ENCODE measurements around the gene JAZF1. TPM values are rescaled to one million over a fixed set of nuclear protein-coding genes. Genes with fewer than 3 reads are reported as not detected.

Gene JAZF1
- total and polyA plus RNA-seq, 2 of the 4 experiments (the other 2 are of a cell fraction): 8.4 to 10.5 TPM

- no peak overlapping the region for H3K18ac ChIP-seq (ENCODE audit: low read depth, low read length)
- BruUV-seq (replicated peaks): no TSS peak
- H3K9me1 ChIP-seq (ENCODE audit: insufficient read depth, low read length): no peaks in the 10 kb centered on the region
- dilution Hi-C loops (cut with HindIII; ENCODE audit: low sequenced_read_pairs, unreplicated experiment) (no loop called here), intact Hi-C loops (cut with micrococcal nuclease) (no loop called here), in situ Hi-C loops (cut with MboI; ENCODE audit: low sequenced_read_pairs) (no loop called here)
- no peak overlapping the region for H3K27ac ChIP-seq (ENCODE audit: insufficient read depth, low read length)
- H4K20me1 ChIP-seq (ENCODE audit: insufficient read depth, low read length): no peaks in the 10 kb centered on the region
- ATAC-seq (ENCODE audit: low read depth) (no peak), DNase-seq (no peak)
- H3K4ac ChIP-seq (ENCODE audit: low read depth, low read length): no peak overlapping the region
- H3K4me2 ChIP-seq (ENCODE audit: low read depth, low read length): no peak overlapping the region
- no peak overlapping the region for H2AK5ac ChIP-seq (ENCODE audit: low read depth, low read length)
- H3K9ac ChIP-seq (ENCODE audit: low read depth, low read length): no peak overlapping the region
- no peak overlapping the region for H2BK120ac ChIP-seq (ENCODE audit: low read depth, low read length)
- no peak overlapping the region for H4K91ac ChIP-seq (ENCODE audit: insufficient read depth, low read depth, low read length)
- no peaks in the 10 kb centered on the region for H3K36me3 ChIP-seq (ENCODE audit: control insufficient read depth, insufficient read depth, low read length)
- TF ChIP-seq USF2 (IDR thresholded peaks at IDR 0.05; ENCODE audit: low read depth, low read length): no peak
- no peak for TF ChIP-seq CEBPB (IDR thresholded peaks at IDR 0.05; ENCODE audit: low read depth, low read length)
- TF ChIP-seq RAD21 (IDR thresholded peaks at IDR 0.05; ENCODE audit: low read length): no peak
- no peak for TF ChIP-seq POLR2A (IDR thresholded peaks at IDR 0.05; ENCODE audit: low read depth, low read length)
- TF ChIP-seq MAFK (IDR thresholded peaks at IDR 0.05; ENCODE audit: low read depth, low read length): no peak
- no peak for TF ChIP-seq BHLHE40 (IDR thresholded peaks at IDR 0.05; ENCODE audit: low read depth, low read length)
- TF ChIP-seq RCOR1 (IDR thresholded peaks at IDR 0.05; ENCODE audit: insufficient replicate concordance, low read length): no peak
- no peak for TF ChIP-seq MAZ (IDR thresholded peaks at IDR 0.05; ENCODE audit: borderline replicate concordance, low read depth, low read length)
- POLR2A ChIA-PET (ENCODE audit: unreplicated experiment): no interaction called here
- no peak overlapping the region for H3K56ac ChIP-seq (ENCODE audit: extremely low read depth, insufficient read depth, low read length)
- no peaks in the 10 kb centered on the region for H3K9me3 ChIP-seq (ENCODE audit: control insufficient read depth, insufficient read depth, low read length)
- H3K27me3 ChIP-seq (ENCODE audit: control insufficient read depth, insufficient read depth, low read length): no peaks in the 10 kb centered on the region; the same call in 1 of the 2 replicates
- no peaks in the 10 kb centered on the region for H3K4me1 ChIP-seq (ENCODE audit: control insufficient read depth, insufficient read depth, low read length)
- no peak overlapping the region for H3K4me3 ChIP-seq (ENCODE audit: insufficient read depth, low read depth, low read length)
- H4K5ac ChIP-seq (ENCODE audit: low read depth, low read length): no peak overlapping the region
- H3K14ac ChIP-seq (replicated peaks; ENCODE audit: low read depth, low read length): no peak overlapping the region
- no peak overlapping the region for H2BK5ac ChIP-seq (ENCODE audit: low read depth, low read length, poor library complexity, severe bottlenecking)
- no peaks in the 10 kb centered on the region for H3K79me1 ChIP-seq (ENCODE audit: low read depth in 1 of 2, low read length in 2 of 2)
- H2BK20ac ChIP-seq (ENCODE audit: low read depth, low read length): no peak overlapping the region
- no peak overlapping the region for H2AFZ ChIP-seq (replicated peaks; ENCODE audit: low read length, poor library complexity)
- no peak overlapping the region for H2BK15ac ChIP-seq (ENCODE audit: low read depth, low read length)
- no CpG with 5 or more reads among the region's 1 CpG for WGBS, 2 experiments (ENCODE audit: extremely low coverage in 2 of 2, insufficient read length in 1 of 2)
- no peak overlapping the region for H2AK9ac ChIP-seq (replicated peaks; ENCODE audit: low read depth, low read length, poor library complexity)
- no peak overlapping the region for H3K23ac ChIP-seq (ENCODE audit: low read depth, low read length)
- CTCF ChIA-PET: no interaction called here
- no peak overlapping the region for H4K8ac ChIP-seq (ENCODE audit: low read depth in 2 of 2, low read length in 2 of 2)
Observed at GRCh38 chr7:28224675-28225074, 44.1 kb upstream of the JAZF1 start.

Measured in IMR-90 (cell line).